OCI-LY7 (cell line): ENCODE results near the gene RNASEH2A. TPM values are rescaled to one million over a fixed set of nuclear protein-coding genes. Genes with fewer than 3 reads are reported as not detected.
A peak's percentile ranks its signal among the peaks of the same experiment; 100 is the strongest.

Source experiments
- Bru-seq: library from RNA; stranded (reverse); fragments of 400-500 nt; gene quantifications from one replicate; lab custom pipeline; 2021; lab: Mats Ljungman, UMichigan
- BruChase-seq, 2 experiments: library from RNA; stranded (reverse); fragments of 400-500 nt; gene quantifications; one replicate each; lab custom pipeline; 2021; lab: Mats Ljungman, UMichigan
- BruUV-seq: library from RNA; stranded (reverse); fragments of 400-500 nt; replicated peaks from 2 replicates; lab custom pipeline; 2021; lab: Mats Ljungman, UMichigan
- CTCF ChIA-PET: fragments of 300-600 bp; sonication (Branson Sonifier 250); formaldehyde crosslinking; loops from one replicate; lab custom pipeline; 2022; ENCODE audit warnings: antibody characterized with exemption; ENCODE audit not compliant: unreplicated experiment; lab: Charles Lee
- POLR2A ChIA-PET: fragments of 300-600 bp; sonication (Branson Sonifier 250); formaldehyde crosslinking; loops from one replicate; lab custom pipeline; 2022; ENCODE audit warnings: antibody characterized with exemption; lab: Charles Lee
- DNase-seq: peaks from one replicate; pipeline ENCODE4 v3.0.0-alpha.2; 2015; ENCODE audit warnings: low spot score
- H2AFZ ChIP-seq: fragments of 200-600 bp; sonication (generic), shearing (Covaris generic); 2 replicates; pipeline ENCODE4 v1.6.1; 2014; ENCODE audit warnings: mild to moderate bottlenecking, antibody characterized with exemption, low read length, moderate library complexity
- H3K27ac ChIP-seq: fragments of 200-600 bp; sonication (generic); 2 replicates; pipeline ENCODE4 v1.5.1; 2014; ENCODE audit warnings: mixed run types, low read depth, mild to moderate bottlenecking, moderate library complexity, low read length, inconsistent platforms; ENCODE audit not compliant: poor library complexity, severe bottlenecking
- H3K36me3 ChIP-seq: fragments of 200-600 bp; sonication (generic); 2 replicates; pipeline ENCODE4 v1.6.1; 2014; ENCODE audit warnings: mild to moderate bottlenecking, antibody characterized with exemption, low read length, moderate library complexity, mixed read lengths; ENCODE audit not compliant: insufficient read depth
- H3K4me1 ChIP-seq: fragments of 200-600 bp; sonication (generic); 2 replicates; pipeline ENCODE4 v1.5.1; 2014; ENCODE audit warnings: mild to moderate bottlenecking, low read length; ENCODE audit not compliant: insufficient read depth, poor library complexity, severe bottlenecking
- H3K4me2 ChIP-seq: fragments of 200-600 bp; sonication (generic); 2 replicates; pipeline ENCODE4 v1.6.1; 2014; ENCODE audit warnings: mild to moderate bottlenecking, low read length
- H3K4me3 ChIP-seq: fragments of 200-600 bp; sonication (generic); 2 replicates; pipeline ENCODE4 v1.5.1; 2014; ENCODE audit warnings: mild to moderate bottlenecking, low read depth, low read length; ENCODE audit not compliant: poor library complexity, severe bottlenecking
- H3K79me2 ChIP-seq: fragments of 200-600 bp; sonication (generic); 2 replicates; pipeline ENCODE4 v1.6.1; 2016; ENCODE audit warnings: low read depth, mild to moderate bottlenecking, low read length, moderate library complexity, mixed read lengths; ENCODE audit not compliant: insufficient read depth
- H3K9me2 ChIP-seq: fragments of 200-600 bp; sonication (generic); 2 replicates; pipeline ENCODE4 v1.6.1; 2016; ENCODE audit warnings: mild to moderate bottlenecking, low read length, mixed read lengths; ENCODE audit not compliant: insufficient read depth
- H3K9me3 ChIP-seq: fragments of 200-600 bp; sonication (generic); 2 replicates; pipeline ENCODE4 v1.6.1; 2014; ENCODE audit warnings: mild to moderate bottlenecking, mixed run types, low read length, mixed read lengths
- H4K20me1 ChIP-seq: fragments of 200-600 bp; sonication (generic); 2 replicates; pipeline ENCODE4 v1.6.1; 2014; ENCODE audit warnings: mild to moderate bottlenecking, antibody characterized with exemption, low read length, moderate library complexity, mixed read lengths; ENCODE audit not compliant: insufficient read depth
- CTCF ChIP-seq: fragments of 200-600 bp; sonication (generic); conservative IDR thresholded peaks from 2 replicates; pipeline ENCODE4 v1.5.1; 2014; ENCODE audit warnings: mild to moderate bottlenecking, antibody characterized with exemption, low read length, moderate library complexity, mixed read lengths
- EZH2phosphoT487 ChIP-seq: fragments of 200-600 bp; sonication (generic); IDR thresholded peaks from 2 replicates; pipeline ENCODE4 v1.6.1; 2018; ENCODE audit warnings: low read depth, borderline replicate concordance, mild to moderate bottlenecking, mixed run types, antibody characterized with exemption, low read length, moderate library complexity, mixed read lengths
- intact Hi-C: fragments of 100-400 bp; cut with micrococcal nuclease; formaldehyde crosslinking; loops from one replicate; pipeline ENCODE4 v1.10.0; 2022; ENCODE audit not compliant: unreplicated experiment
- long read RNA-seq: library from polyadenylated mRNA; stranded (forward); transcript quantifications from one replicate; pipeline ENCODE4 v2.0.0, GENCODE V29; 2022
- total RNA-seq, 2 experiments: library from RNA; depleted of rRNA in 1 of 2; stranded (reverse); fragments of >200 nt in 1 of 2; shearing (Covaris generic) in 1 of 2; gene quantifications; 2 replicates each; pipeline ENCODE4 v1.2.3, GENCODE V29; 2014 to 2022

Gene RNASEH2A
- total RNA-seq (2014; rRNA removed; shearing (Covaris generic)) (115 and 130 TPM in 2 replicates), total RNA-seq (2022) (86.0 and 90.5 TPM in 2 replicates), Bru-seq, nascent RNA (percentile 62 among the genes with signal in this experiment), BruChase-seq, experiment 1, labeled RNA remaining after a 6-hour chase (percentile 72 among the genes with signal in this experiment), BruChase-seq, experiment 2, labeled RNA remaining after a 2-hour chase (percentile 67 among the genes with signal in this experiment)
- long read RNA-seq, transcript RNASEH2A-201 (8 exons, 2,753 nt): major isoform, 177 of 191 reads
- long read RNA-seq, partial matches to known transcripts: 1 of 191 reads
- long read RNA-seq, other reads (novel, unspliced or antisense): 9 of 191 reads

DNA sequence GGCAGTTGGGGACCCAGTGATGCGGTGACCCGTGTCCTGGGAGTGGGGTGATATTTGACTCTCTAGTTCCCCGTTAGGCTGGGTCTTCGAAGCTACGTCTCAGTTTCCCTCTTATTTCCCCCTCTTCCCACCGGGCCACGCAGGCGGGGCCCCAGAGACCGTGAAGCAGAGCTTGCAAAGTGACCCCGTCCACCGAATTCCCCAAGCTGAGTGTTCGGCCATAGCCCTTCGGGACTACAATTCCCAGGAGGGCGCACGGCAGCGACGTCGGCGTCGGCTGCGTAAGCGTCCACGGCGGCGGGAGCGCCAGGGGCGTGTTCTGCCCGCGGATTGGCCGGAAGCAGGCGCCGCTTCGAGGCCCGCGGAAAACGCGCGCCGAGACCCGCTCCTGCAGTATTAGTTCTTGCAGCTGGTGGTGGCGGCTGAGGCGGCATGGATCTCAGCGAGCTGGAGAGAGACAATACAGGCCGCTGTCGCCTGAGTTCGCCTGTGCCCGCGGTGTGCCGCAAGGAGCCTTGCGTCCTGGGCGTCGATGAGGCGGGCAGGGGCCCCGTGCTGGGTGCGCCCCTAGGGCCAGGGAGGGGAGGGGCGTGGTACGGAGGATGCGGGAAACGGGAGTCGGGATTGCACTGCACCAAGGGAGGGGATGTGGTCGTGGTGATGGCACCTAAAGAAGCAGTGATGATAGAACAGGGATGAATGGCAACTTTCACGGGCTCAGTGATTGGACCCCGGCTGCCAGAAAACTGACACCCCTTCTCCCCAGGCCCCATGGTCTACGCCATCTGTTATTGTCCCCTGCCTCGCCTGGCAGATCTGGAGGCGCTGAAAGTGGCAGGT lies at the start of gene RNASEH2A:
Gene RNASEH2A (plus strand): TSS at position 343 of the 840 bp plus-strand sequence. CDS start 90 bp downstream, at position 433.
- H4K20me1 ChIP-seq: no peaks in the 10 kb centered on the region
- peak within 1 kb of the TSS; percentile 85 for H3K4me2 ChIP-seq
- no peak for TF ChIP-seq CTCF
- TF ChIP-seq EZH2phosphoT487: no peak
- ChIA-PET POLR2A (interaction anchor here (0.6 to 1.3 kb wide), 4 partner anchors 9 to 1272 kb away, joined by 3 to 4 read pairs (median 4); no protein-coding TSS in a partner anchor), CTCF (no interaction called here)
- H3K9me3 ChIP-seq: no peaks in the 10 kb centered on the region
- no TSS peak for BruUV-seq
- peaks cover 35% of the 10 kb centered on the region for H3K36me3 ChIP-seq
- H3K9me2 ChIP-seq: no peaks in the 10 kb centered on the region
- peaks cover 9% of the 10 kb centered on the region; the same call in 1 of the 2 replicates for H3K79me2 ChIP-seq
- peaks cover 20% of the 10 kb centered on the region for H3K4me1 ChIP-seq
- H3K27ac ChIP-seq: peak within 1 kb of the TSS; percentile 67
- H3K4me3 ChIP-seq: peak within 1 kb of the TSS; percentile 70
- intact Hi-C loops: no loop called here
- peak; percentile 97 for DNase-seq
- peak within 1 kb of the TSS; percentile 88 for H2AFZ ChIP-seq

- H3K79me2 ChIP-seq: no peaks in the 10 kb centered on the region
- CTCF ChIA-PET: no interaction called here
- intact Hi-C loops: loop anchor here (2.0 kb wide), 1 partner anchor 41 kb away; no protein-coding TSS in a partner anchor
- H3K36me3 ChIP-seq: no peaks in the 10 kb centered on the region
- DNase-seq: peak; percentile 35
- H3K9me2 ChIP-seq: no peaks in the 10 kb centered on the region
- H3K4me1 ChIP-seq: no peaks in the 10 kb centered on the region
- H3K4me2 ChIP-seq: no peak overlapping the region
- TF ChIP-seq EZH2phosphoT487 (no peak), CTCF (peak; percentile 82)
- no peak overlapping the region for H3K4me3 ChIP-seq
- no peaks in the 10 kb centered on the region for H3K9me3 ChIP-seq
- H4K20me1 ChIP-seq: no peaks in the 10 kb centered on the region
- POLR2A ChIA-PET: no interaction called here
- H3K27ac ChIP-seq: no peak overlapping the region
- no TSS peak for BruUV-seq
- H2AFZ ChIP-seq: no peak overlapping the region
Observed at GRCh38 chr19:12757544-12758274, 48.7 kb upstream of the RNASEH2A start.
